Endothelial cell of umbilical vein (primary cell): ENCODE results near the gene MSL1.

Source experiments
- CTCF ChIP-seq, 2 donors: IDR thresholded peaks; 1 replicate in 1 of 2; 2 replicates in 1 of 2; pipeline ENCODE4 v1.5.1; 2011; ENCODE audit warnings: low read length in 2 of 2, mild to moderate bottlenecking in 2 of 2, moderate library complexity in 2 of 2, control low read depth in 1 of 2, inconsistent platforms in 1 of 2, low read depth in 1 of 2; ENCODE audit not compliant: insufficient read depth in 1 of 2; ENCODE audit errors: extremely low read depth in 1 of 2
- GATA2 ChIP-seq: IDR thresholded peaks from 2 replicates; pipeline ENCODE4 v1.7.0; 2011; ENCODE audit warnings: low read depth, mild to moderate bottlenecking, moderate library complexity, mixed read lengths, low read length; ENCODE audit not compliant: insufficient read length, insufficient read depth
- JUN ChIP-seq: IDR thresholded peaks from 2 replicates; pipeline ENCODE4 v1.6.1; 2011; ENCODE audit warnings: borderline replicate concordance, low read depth; ENCODE audit not compliant: insufficient read length, insufficient read depth
- MAX ChIP-seq: IDR thresholded peaks from 2 replicates; pipeline ENCODE4 v1.6.1; 2011; ENCODE audit not compliant: insufficient read depth, insufficient read length
- MYC ChIP-seq: IDR thresholded peaks from one replicate; pipeline ENCODE4 v1.6.1; 2011; ENCODE audit warnings: mild to moderate bottlenecking, low read depth, low read length
- POLR2A ChIP-seq: IDR thresholded peaks from 2 replicates; pipeline ENCODE4 v1.6.1; 2012; ENCODE audit warnings: low read depth, mild to moderate bottlenecking, control low read depth, low read length
- POLR2AphosphoS5 ChIP-seq: IDR thresholded peaks from 2 replicates; pipeline ENCODE4 v1.6.1; 2012; ENCODE audit warnings: low read depth, mild to moderate bottlenecking, control low read depth, low read length, moderate library complexity; ENCODE audit not compliant: insufficient read depth

- TF ChIP-seq CTCF (IDR thresholded peaks at IDR 0.05; ENCODE audit: extremely low read depth in 1 of 2, insufficient read depth in 1 of 2, low read depth in 1 of 2, low read length in 2 of 2) (peak; percentile 68 to 91), POLR2AphosphoS5 (no peak), POLR2A (no peak), GATA2 (no peak), JUN (no peak), MAX (no peak), MYC (no peak)
Measured at GRCh38 chr17:40075201-40075941, 46.4 kb upstream of the MSL1 start.
